MM.1S (cell line): Measurements from ENCODE around the gene KDM4C.

Experiments used
- DNase-seq: peaks from one replicate; pipeline ENCODE4 v3.0.0-alpha.2; 2015
- H2AFZ ChIP-seq: fragments of 300-600 bp; sonication (generic); 2 replicates; pipeline ENCODE4 v1.6.0; 2016; ENCODE audit warnings: antibody characterized with exemption, low read length
- H3F3A ChIP-seq: fragments of 300-600 bp; sonication (generic); 2 replicates; pipeline ENCODE4 v1.6.1; 2016; ENCODE audit warnings: mild to moderate bottlenecking, antibody characterized with exemption, low read length, moderate library complexity, mixed read lengths; ENCODE audit not compliant: insufficient read depth
- H3K27ac ChIP-seq: fragments of 300-600 bp; sonication (generic); 2 replicates; pipeline ENCODE4 v1.5.1; 2016; ENCODE audit warnings: mild to moderate bottlenecking, low read length
- H3K27me3 ChIP-seq: fragments of 300-600 bp; sonication (generic); replicated peaks from 2 replicates; pipeline ENCODE4 v1.6.0; 2016; ENCODE audit warnings: low read length; ENCODE audit not compliant: insufficient read depth
- H3K36me3 ChIP-seq: fragments of 300-600 bp; sonication (generic); replicated peaks from 2 replicates; pipeline ENCODE4 v1.6.1; 2016; ENCODE audit warnings: mild to moderate bottlenecking, low read length, mixed read lengths; ENCODE audit not compliant: insufficient read depth
- H3K4me1 ChIP-seq: fragments of 300-600 bp; sonication (generic); 2 replicates; pipeline ENCODE4 v1.6.1; 2016; ENCODE audit warnings: low read length, mixed read lengths
- H3K4me2 ChIP-seq: fragments of 300-600 bp; sonication (generic); 2 replicates; pipeline ENCODE4 v1.6.0; 2016; ENCODE audit warnings: low read depth, low read length
- H3K4me3 ChIP-seq: fragments of 300-600 bp; sonication (generic); 2 replicates; pipeline ENCODE4 v1.5.1; 2016; ENCODE audit warnings: low read length, mixed read lengths
- H3K79me2 ChIP-seq: fragments of 300-600 bp; sonication (generic); 2 replicates; pipeline ENCODE4 v1.6.1; 2016; ENCODE audit warnings: mixed run types, low read length, mixed read lengths
- H3K9ac ChIP-seq: fragments of 300-600 bp; sonication (generic); 2 replicates; pipeline ENCODE4 v1.6.1; 2016; ENCODE audit warnings: low read length, mixed read lengths
- H3K9me2 ChIP-seq: fragments of 300-600 bp; sonication (generic); replicated peaks from 2 replicates; pipeline ENCODE4 v1.6.1; 2016; ENCODE audit warnings: mild to moderate bottlenecking, low read length, mixed read lengths; ENCODE audit not compliant: insufficient read depth
- H3K9me3 ChIP-seq: fragments of 300-600 bp; sonication (generic); replicated peaks from 2 replicates; pipeline ENCODE4 v1.6.1; 2016; ENCODE audit warnings: mild to moderate bottlenecking, low read length, mixed read lengths; ENCODE audit not compliant: insufficient read depth
- H4K20me1 ChIP-seq: fragments of 300-600 bp; sonication (generic); 2 replicates; pipeline ENCODE4 v1.6.1; 2016; ENCODE audit warnings: mild to moderate bottlenecking, low read length, moderate library complexity, mixed read lengths; ENCODE audit not compliant: insufficient read depth
- CTCF ChIP-seq: fragments of 300-600 bp; sonication (generic); IDR thresholded peaks from 2 replicates; pipeline ENCODE4 v1.5.1; 2016; ENCODE audit warnings: antibody characterized with exemption, low read length, mixed read lengths
- EZH2 ChIP-seq: fragments of 300-600 bp; sonication (generic); optimal IDR thresholded peaks from 2 replicates; pipeline ENCODE3; 2017; ENCODE audit warnings: low read depth, mild to moderate bottlenecking, antibody characterized with exemption, low read length, mixed read lengths
- EZH2phosphoT487 ChIP-seq: fragments of 300-600 bp; sonication (generic); IDR thresholded peaks from 2 replicates; pipeline ENCODE4 v1.6.1; 2018; ENCODE audit warnings: antibody characterized with exemption, low read length

Gene KDM4C

GRCh38 chr9:7051711-7052110, 293.9 kb downstream of the KDM4C start:
- no peaks in the 10 kb centered on the region for H3K9me3 ChIP-seq
- no peak overlapping the region for H3K9ac ChIP-seq
- H3K27ac ChIP-seq, result no peak overlapping the region
- no peak overlapping the region for H3K4me2 ChIP-seq
- H3K36me3 ChIP-seq, result no peaks in the 10 kb centered on the region
- H3K4me3 ChIP-seq, result no peak overlapping the region
- no peaks in the 10 kb centered on the region for H3F3A ChIP-seq
- H2AFZ ChIP-seq, result no peak overlapping the region
- TF ChIP-seq EZH2, result no peak
- no peak for TF ChIP-seq CTCF
- TF ChIP-seq EZH2phosphoT487, result no peak
- H3K79me2 ChIP-seq, result no peaks in the 10 kb centered on the region
- no peak for DNase-seq
- H3K9me2 ChIP-seq, result no peaks in the 10 kb centered on the region
- H3K4me1 ChIP-seq, result no peaks in the 10 kb centered on the region
- H4K20me1 ChIP-seq, result no peaks in the 10 kb centered on the region
- H3K27me3 ChIP-seq, result no peaks in the 10 kb centered on the region

GRCh38 chr9:7053903-7054302, 296.1 kb downstream of the KDM4C start:
- Histone ChIP-seq H3K9ac (no peak overlapping the region), H4K20me1 (no peaks in the 10 kb centered on the region), H3K4me2 (no peak overlapping the region), H3K36me3 (no peaks in the 10 kb centered on the region), H3K9me3 (no peaks in the 10 kb centered on the region), H3K4me3 (no peak overlapping the region), H3K27me3 (no peaks in the 10 kb centered on the region), H3F3A (no peaks in the 10 kb centered on the region), H2AFZ (no peak overlapping the region), H3K27ac (no peak overlapping the region), H3K79me2 (no peaks in the 10 kb centered on the region), H3K9me2 (no peaks in the 10 kb centered on the region), H3K4me1 (no peaks in the 10 kb centered on the region)
- no peak for TF ChIP-seq EZH2phosphoT487
- TF ChIP-seq EZH2, result no peak
- TF ChIP-seq CTCF, result no peak
- DNase-seq, result no peak

GRCh38 chr9:7055171-7055903, 297.6 kb downstream of the KDM4C start:
- TF ChIP-seq EZH2phosphoT487 (no peak), EZH2 (no peak), CTCF (no peak)
- DNase-seq, result no peak
- Histone ChIP-seq H3K27ac (no peak overlapping the region), H3K4me3 (no peak overlapping the region), H2AFZ (no peak overlapping the region), H3K4me2 (no peak overlapping the region), H3K9ac (no peak overlapping the region), H3K4me1 (no peaks in the 10 kb centered on the region), H3K9me2 (no peaks in the 10 kb centered on the region), H3F3A (no peaks in the 10 kb centered on the region), H3K79me2 (no peaks in the 10 kb centered on the region), H4K20me1 (no peaks in the 10 kb centered on the region), H3K36me3 (no peaks in the 10 kb centered on the region), H3K9me3 (no peaks in the 10 kb centered on the region), H3K27me3 (no peaks in the 10 kb centered on the region)
